ENCODE data around the gene KIAA0513.

KIAA0513 gene

DNA sequence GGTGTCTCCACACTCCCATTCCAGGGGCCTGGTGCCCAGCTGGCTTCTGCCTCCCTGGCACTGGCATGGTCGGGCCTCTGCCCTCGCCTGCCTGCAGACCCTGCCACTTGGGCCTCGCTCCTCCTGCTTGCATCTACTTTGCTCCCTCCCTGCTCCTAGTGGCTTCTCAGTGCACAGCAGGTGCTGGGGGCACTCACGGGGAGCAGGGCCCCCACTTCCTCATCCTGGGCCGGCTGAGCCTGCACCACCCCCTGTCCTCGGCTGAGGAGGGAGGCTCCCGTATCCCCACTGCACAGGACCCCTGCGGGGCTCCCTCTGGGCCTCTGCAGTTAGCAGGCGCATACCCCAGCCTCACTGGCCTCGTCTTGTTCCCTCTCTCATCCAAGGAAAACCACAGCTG is 49.4 kb downstream of the KIAA0513 start:
- no peak overlapping the region for H3K4me3 ChIP-seq (ENCODE audit: low read depth, low read length)
- TF ChIP-seq, protein P1, sequence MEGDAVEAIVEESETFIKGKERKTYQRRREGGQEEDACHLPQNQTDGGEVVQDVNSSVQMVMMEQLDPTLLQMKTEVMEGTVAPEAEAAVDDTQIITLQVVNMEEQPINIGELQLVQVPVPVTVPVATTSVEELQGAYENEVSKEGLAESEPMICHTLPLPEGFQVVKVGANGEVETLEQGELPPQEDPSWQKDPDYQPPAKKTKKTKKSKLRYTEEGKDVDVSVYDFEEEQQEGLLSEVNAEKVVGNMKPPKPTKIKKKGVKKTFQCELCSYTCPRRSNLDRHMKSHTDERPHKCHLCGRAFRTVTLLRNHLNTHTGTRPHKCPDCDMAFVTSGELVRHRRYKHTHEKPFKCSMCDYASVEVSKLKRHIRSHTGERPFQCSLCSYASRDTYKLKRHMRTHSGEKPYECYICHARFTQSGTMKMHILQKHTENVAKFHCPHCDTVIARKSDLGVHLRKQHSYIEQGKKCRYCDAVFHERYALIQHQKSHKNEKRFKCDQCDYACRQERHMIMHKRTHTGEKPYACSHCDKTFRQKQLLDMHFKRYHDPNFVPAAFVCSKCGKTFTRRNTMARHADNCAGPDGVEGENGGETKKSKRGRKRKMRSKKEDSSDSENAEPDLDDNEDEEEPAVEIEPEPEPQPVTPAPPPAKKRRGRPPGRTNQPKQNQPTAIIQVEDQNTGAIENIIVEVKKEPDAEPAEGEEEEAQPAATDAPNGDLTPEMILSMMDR (IDR thresholded peaks at IDR 0.05; ENCODE audit: low read depth, low read length, missing control alignments) = peak; percentile 18
- DNase-seq (ENCODE audit: low read depth) = no peak

DNA sequence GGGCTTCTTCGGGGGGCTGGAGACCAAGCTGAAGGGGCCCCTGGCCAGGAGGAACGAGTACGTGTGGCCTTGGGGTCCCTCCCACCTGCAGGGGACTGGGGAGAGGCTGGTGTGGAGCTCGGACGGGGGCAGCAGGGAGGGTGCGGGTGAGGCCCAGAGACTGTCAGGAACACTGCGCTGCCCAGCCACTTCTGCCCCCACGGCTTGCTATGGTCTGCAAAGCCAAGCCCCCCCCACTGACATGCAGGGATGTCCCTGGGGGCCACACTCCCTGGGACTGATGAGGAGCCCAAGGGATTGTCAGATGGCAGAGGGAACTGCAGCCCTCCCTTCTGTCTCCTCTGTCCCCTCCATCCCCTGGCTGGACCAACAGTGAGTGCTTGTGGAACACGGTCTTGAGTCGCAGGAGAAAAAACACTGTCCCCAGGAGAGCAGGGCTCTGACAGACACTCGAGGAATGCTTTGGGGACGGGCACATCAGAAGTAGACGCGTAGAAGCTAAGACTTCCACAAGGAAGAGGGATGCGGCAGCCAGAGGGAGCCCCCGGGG is 50.1 kb downstream of the KIAA0513 start:
- no peak overlapping the region for H3K4me3 ChIP-seq (ENCODE audit: low read depth, low read length)
- TF ChIP-seq, protein P1 (IDR thresholded peaks at IDR 0.05; ENCODE audit: low read depth, low read length, missing control alignments) = no peak
- no peak for DNase-seq (ENCODE audit: low read depth)

DNA sequence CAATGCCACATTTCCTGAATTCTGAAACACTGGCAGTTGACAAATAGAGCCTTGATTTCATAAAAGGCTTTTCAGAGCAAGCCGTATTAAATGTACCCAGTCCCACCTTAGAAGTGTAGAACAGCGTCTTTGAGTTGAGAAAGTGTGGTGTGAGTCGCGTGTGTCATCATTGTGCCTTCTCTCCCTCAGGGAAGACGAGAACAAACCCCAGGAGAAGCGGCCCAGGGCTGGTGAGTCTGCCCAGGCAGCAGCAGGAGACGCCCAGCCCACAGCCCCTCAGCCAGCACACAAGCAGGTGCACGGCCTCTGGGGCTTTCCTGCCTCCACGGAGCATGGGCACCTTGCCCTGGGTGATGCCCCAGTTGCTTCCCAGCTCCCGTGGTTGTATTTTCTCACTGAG is 50.6 kb downstream of the KIAA0513 start:
- TF ChIP-seq, protein P1 (IDR thresholded peaks at IDR 0.05; ENCODE audit: low read depth, low read length, missing control alignments) = no peak
- no peak overlapping the region for H3K4me3 ChIP-seq (ENCODE audit: low read depth, low read length)
- no peak for DNase-seq (ENCODE audit: low read depth)

DNA sequence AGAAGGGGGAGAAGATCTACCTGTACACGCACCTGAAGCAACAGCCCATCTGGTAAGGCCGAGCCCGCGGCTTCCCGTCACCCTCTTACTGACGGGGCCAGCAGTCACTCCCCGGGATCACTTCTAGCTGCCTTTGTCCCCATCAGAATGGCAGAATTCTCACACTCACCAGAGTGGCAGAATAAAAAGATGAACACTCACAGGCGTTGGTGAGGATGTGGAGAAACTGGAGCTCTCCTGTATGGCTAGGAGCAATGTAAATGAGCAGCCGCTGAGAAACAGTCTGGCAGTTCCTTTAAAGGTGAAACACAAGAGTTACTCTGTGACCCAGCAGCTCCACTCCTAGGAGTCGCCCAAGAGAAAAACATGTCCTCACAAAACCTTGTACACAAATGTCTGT is 51.4 kb downstream of the KIAA0513 start:
- DNase-seq (ENCODE audit: low read depth) = no peak
- H3K4me3 ChIP-seq (ENCODE audit: low read depth, low read length) = no peak overlapping the region
- TF ChIP-seq, protein P1 (IDR thresholded peaks at IDR 0.05; ENCODE audit: low read depth, low read length, missing control alignments) = no peak

DNA sequence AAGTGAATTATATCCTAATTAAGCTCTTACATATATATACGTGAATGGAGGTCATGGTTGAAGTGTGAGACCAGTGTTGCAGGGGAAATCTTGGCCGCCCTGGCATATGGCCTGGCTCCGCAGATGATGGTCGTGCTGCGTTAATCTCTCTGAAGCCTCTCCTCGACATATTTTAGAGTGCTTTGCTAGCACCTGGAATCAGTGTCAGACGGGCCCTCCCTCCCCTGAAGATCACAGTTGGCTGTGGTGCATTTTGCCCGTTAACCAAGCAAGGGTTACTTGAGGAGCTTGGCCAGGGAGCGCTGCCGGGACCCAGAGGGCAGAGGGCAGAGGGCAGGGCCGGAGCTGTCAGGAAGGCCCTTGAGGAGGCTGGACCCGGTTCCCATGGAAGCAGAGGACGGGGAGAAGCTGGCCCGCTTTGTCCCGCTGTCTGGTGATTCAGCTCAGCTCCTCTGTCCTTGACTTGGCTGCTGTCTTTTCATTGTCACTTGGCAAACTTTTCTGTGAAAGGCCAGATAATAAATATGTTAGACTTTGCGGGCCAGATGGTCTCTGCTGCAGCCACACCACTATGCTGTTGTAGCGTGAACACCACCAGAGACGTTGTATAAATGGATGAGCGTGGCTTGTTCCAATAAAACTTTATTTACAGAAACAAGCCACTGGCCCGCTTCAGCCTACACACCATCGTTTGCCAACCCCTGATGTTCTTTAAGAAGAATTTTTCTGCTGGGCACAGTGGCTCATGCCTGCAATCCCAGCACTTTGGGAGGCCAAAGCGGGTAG is 52.4 kb downstream of the KIAA0513 start:
- no peak overlapping the region for H3K4me3 ChIP-seq (ENCODE audit: low read depth, low read length)
- TF ChIP-seq, protein P1 (IDR thresholded peaks at IDR 0.05; ENCODE audit: low read depth, low read length, missing control alignments) = no peak
- no peak for DNase-seq (ENCODE audit: low read depth)

DNA sequence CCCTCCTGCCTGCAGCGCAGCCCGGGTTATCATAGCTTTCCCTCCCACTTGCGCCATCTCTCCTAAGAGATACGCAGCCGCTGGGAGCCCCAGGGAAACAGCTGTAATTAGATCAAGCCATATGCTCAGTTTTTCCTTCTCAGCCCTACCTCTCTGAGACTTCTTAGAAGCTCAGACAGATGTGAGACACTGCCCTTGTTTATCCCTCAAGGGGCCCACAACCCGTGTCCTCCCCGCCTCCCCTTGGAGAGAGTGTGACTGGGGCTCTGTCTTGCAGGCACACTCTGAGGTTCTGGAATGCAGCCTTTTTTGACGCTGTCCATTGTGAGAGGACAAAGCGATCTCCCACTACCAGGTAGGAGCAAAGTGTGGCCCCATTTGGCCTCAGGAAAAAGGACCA is 53.4 kb downstream of the KIAA0513 start:
- no peak overlapping the region for H3K4me3 ChIP-seq (ENCODE audit: low read depth, low read length)
- TF ChIP-seq, protein P1 (IDR thresholded peaks at IDR 0.05; ENCODE audit: low read depth, low read length, missing control alignments) = no peak
- DNase-seq (ENCODE audit: low read depth) = no peak

DNA sequence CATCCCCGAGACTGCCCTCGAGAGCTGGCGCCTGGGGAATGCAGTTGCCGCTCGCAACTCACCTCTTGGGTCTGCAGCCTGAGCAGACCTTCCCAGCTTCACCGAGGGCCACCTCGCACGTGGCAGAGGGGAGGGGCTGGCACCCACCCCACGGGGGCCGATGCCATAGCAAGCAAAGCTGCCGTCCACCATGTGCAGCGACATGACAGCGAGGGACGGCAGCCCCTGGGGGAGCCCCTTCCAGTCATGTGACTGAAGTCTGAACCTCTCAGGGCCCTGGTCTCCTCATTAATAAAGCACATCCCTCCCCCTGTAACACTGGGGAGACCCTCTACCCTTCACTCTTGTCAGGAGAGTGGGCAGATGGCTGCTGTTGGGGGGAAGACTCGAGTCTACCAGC is 54.2 kb downstream of the KIAA0513 start:
- H3K4me3 ChIP-seq (ENCODE audit: low read depth, low read length) = no peak overlapping the region
- TF ChIP-seq, protein P1 (IDR thresholded peaks at IDR 0.05; ENCODE audit: low read depth, low read length, missing control alignments) = no peak
- no peak for DNase-seq (ENCODE audit: low read depth)
